Measurements from ENCODE around the gene ZNF770.

Gene ZNF770

GRCh38 chr15:34999906-35000305 lies 11.8 kb upstream of the ZNF770 start:
- Histone ChIP-seq H3K9me3 (replicated peaks; ENCODE audit: low read length) (no peaks in the 10 kb centered on the region), H3K9ac (ENCODE audit: low read depth, low read length) (no peak overlapping the region), H3K4me2 (ENCODE audit: low read length) (no peak overlapping the region), H3K36me3 (ENCODE audit: insufficient read depth, low read length) (no peaks in the 10 kb centered on the region), H3K4me1 (ENCODE audit: control insufficient read depth, insufficient read depth, low read length) (peaks cover 6% of the 10 kb centered on the region), H3K4me3 (ENCODE audit: low read length) (no peak overlapping the region), H3K27me3 (ENCODE audit: control insufficient read depth, insufficient read depth, low read length) (no peaks in the 10 kb centered on the region)

- no peaks in the 10 kb centered on the region for H3K36me3 ChIP-seq (ENCODE audit: insufficient read depth, low read length)
- H3K9me3 ChIP-seq (replicated peaks; ENCODE audit: low read length) = no peaks in the 10 kb centered on the region
- peaks cover 3% of the 10 kb centered on the region for H3K4me1 ChIP-seq (ENCODE audit: control insufficient read depth, insufficient read depth, low read length)
- no peak overlapping the region for H3K4me2 ChIP-seq (ENCODE audit: low read length)
- H3K27me3 ChIP-seq (ENCODE audit: control insufficient read depth, insufficient read depth, low read length) = no peaks in the 10 kb centered on the region
- H3K9ac ChIP-seq (ENCODE audit: low read depth, low read length) = no peak overlapping the region
- H3K4me3 ChIP-seq (ENCODE audit: low read length) = no peak overlapping the region
Measured at GRCh38 chr15:34994925-34995324, 6.8 kb upstream of the ZNF770 start.

GRCh38 chr15:34993877-34994276 lies 5.8 kb upstream of the ZNF770 start:
- H3K27me3 ChIP-seq (ENCODE audit: control insufficient read depth, insufficient read depth, low read length) = no peaks in the 10 kb centered on the region
- no peak overlapping the region for H3K9ac ChIP-seq (ENCODE audit: low read depth, low read length)
- no peaks in the 10 kb centered on the region for H3K36me3 ChIP-seq (ENCODE audit: insufficient read depth, low read length)
- H3K4me1 ChIP-seq (ENCODE audit: control insufficient read depth, insufficient read depth, low read length) = peaks cover 3% of the 10 kb centered on the region
- no peaks in the 10 kb centered on the region for H3K9me3 ChIP-seq (replicated peaks; ENCODE audit: low read length)
- H3K4me3 ChIP-seq (ENCODE audit: low read length) = no peak overlapping the region
- H3K4me2 ChIP-seq (ENCODE audit: low read length) = no peak overlapping the region

- Histone ChIP-seq H3K9me3 (replicated peaks; ENCODE audit: low read length) (no peaks in the 10 kb centered on the region), H3K36me3 (ENCODE audit: insufficient read depth, low read length) (no peaks in the 10 kb centered on the region), H3K4me1 (ENCODE audit: control insufficient read depth, insufficient read depth, low read length) (peaks cover 5% of the 10 kb centered on the region), H3K4me2 (ENCODE audit: low read length) (no peak overlapping the region), H3K9ac (ENCODE audit: low read depth, low read length) (no peak overlapping the region), H3K27me3 (ENCODE audit: control insufficient read depth, insufficient read depth, low read length) (no peaks in the 10 kb centered on the region), H3K4me3 (ENCODE audit: low read length) (no peak overlapping the region)
Measured at GRCh38 chr15:34993412-34993811, 5.3 kb upstream of the ZNF770 start.

GRCh38 chr15:34987609-34988026 lies 469 bp downstream of the ZNF770 start:
- Histone ChIP-seq H3K4me1 (ENCODE audit: control insufficient read depth, insufficient read depth, low read length) (peaks cover 27% of the 10 kb centered on the region), H3K36me3 (ENCODE audit: insufficient read depth, low read length) (peaks cover 12% of the 10 kb centered on the region), H3K4me3 (ENCODE audit: low read length) (peak overlapping the region; percentile 84), H3K4me2 (ENCODE audit: low read length) (peak overlapping the region; percentile 89), H3K9ac (ENCODE audit: low read depth, low read length) (peak overlapping the region; percentile 97), H3K9me3 (replicated peaks; ENCODE audit: low read length) (no peaks in the 10 kb centered on the region), H3K27me3 (ENCODE audit: control insufficient read depth, insufficient read depth, low read length) (no peaks in the 10 kb centered on the region)

GRCh38 chr15:34986771-34987480 lies 1.2 kb downstream of the ZNF770 start:
- peaks cover 27% of the 10 kb centered on the region for H3K4me1 ChIP-seq (ENCODE audit: control insufficient read depth, insufficient read depth, low read length)
- peak overlapping the region; percentile 89 for H3K4me2 ChIP-seq (ENCODE audit: low read length)
- no peaks in the 10 kb centered on the region for H3K27me3 ChIP-seq (ENCODE audit: control insufficient read depth, insufficient read depth, low read length)
- peak overlapping the region; percentile 84 for H3K4me3 ChIP-seq (ENCODE audit: low read length)
- peak overlapping the region; percentile 97 for H3K9ac ChIP-seq (ENCODE audit: low read depth, low read length)
- peaks cover 19% of the 10 kb centered on the region for H3K36me3 ChIP-seq (ENCODE audit: insufficient read depth, low read length)
- H3K9me3 ChIP-seq (replicated peaks; ENCODE audit: low read length) = no peaks in the 10 kb centered on the region

GRCh38 chr15:34986326-34986725 lies 1.8 kb downstream of the ZNF770 start:
- Histone ChIP-seq H3K4me2 (ENCODE audit: low read length) (peak overlapping the region; percentile 89), H3K27me3 (ENCODE audit: control insufficient read depth, insufficient read depth, low read length) (no peaks in the 10 kb centered on the region), H3K4me3 (ENCODE audit: low read length) (peak overlapping the region; percentile 84), H3K9me3 (replicated peaks; ENCODE audit: low read length) (no peaks in the 10 kb centered on the region), H3K4me1 (ENCODE audit: control insufficient read depth, insufficient read depth, low read length) (peaks cover 27% of the 10 kb centered on the region), H3K9ac (ENCODE audit: low read depth, low read length) (peak overlapping the region; percentile 97), H3K36me3 (ENCODE audit: insufficient read depth, low read length) (peaks cover 25% of the 10 kb centered on the region)

- Histone ChIP-seq H3K4me2 (ENCODE audit: low read length) (peak overlapping the region; percentile 89), H3K9ac (ENCODE audit: low read depth, low read length) (peak overlapping the region; percentile 18), H3K4me3 (ENCODE audit: low read length) (peak overlapping the region; percentile 46), H3K36me3 (ENCODE audit: insufficient read depth, low read length) (peaks cover 29% of the 10 kb centered on the region), H3K27me3 (ENCODE audit: control insufficient read depth, insufficient read depth, low read length) (no peaks in the 10 kb centered on the region), H3K4me1 (ENCODE audit: control insufficient read depth, insufficient read depth, low read length) (peaks cover 27% of the 10 kb centered on the region), H3K9me3 (replicated peaks; ENCODE audit: low read length) (no peaks in the 10 kb centered on the region)
Measured at GRCh38 chr15:34984889-34985630, 3.0 kb downstream of the ZNF770 start.

- Histone ChIP-seq H3K9me3 (replicated peaks; ENCODE audit: low read length) (no peaks in the 10 kb centered on the region), H3K4me3 (ENCODE audit: low read length) (no peak overlapping the region), H3K9ac (ENCODE audit: low read depth, low read length) (no peak overlapping the region), H3K36me3 (ENCODE audit: insufficient read depth, low read length) (peaks cover 17% of the 10 kb centered on the region), H3K4me2 (ENCODE audit: low read length) (no peak overlapping the region), H3K4me1 (ENCODE audit: control insufficient read depth, insufficient read depth, low read length) (no peaks in the 10 kb centered on the region), H3K27me3 (ENCODE audit: control insufficient read depth, insufficient read depth, low read length) (no peaks in the 10 kb centered on the region)
Measured at GRCh38 chr15:34976743-34977142, 11.3 kb downstream of the ZNF770 start.

GRCh38 chr15:34976073-34976472 lies 12.0 kb downstream of the ZNF770 start:
- no peak overlapping the region for H3K4me3 ChIP-seq (ENCODE audit: low read length)
- H3K9me3 ChIP-seq (replicated peaks; ENCODE audit: low read length) = no peaks in the 10 kb centered on the region
- H3K4me2 ChIP-seq (ENCODE audit: low read length) = no peak overlapping the region
- H3K27me3 ChIP-seq (ENCODE audit: control insufficient read depth, insufficient read depth, low read length) = no peaks in the 10 kb centered on the region
- no peaks in the 10 kb centered on the region for H3K4me1 ChIP-seq (ENCODE audit: control insufficient read depth, insufficient read depth, low read length)
- peaks cover 10% of the 10 kb centered on the region for H3K36me3 ChIP-seq (ENCODE audit: insufficient read depth, low read length)
- no peak overlapping the region for H3K9ac ChIP-seq (ENCODE audit: low read depth, low read length)

- Histone ChIP-seq H3K4me3 (ENCODE audit: low read length) (no peak overlapping the region), H3K4me1 (ENCODE audit: control insufficient read depth, insufficient read depth, low read length) (peaks cover 4% of the 10 kb centered on the region)
Measured at GRCh38 chr15:34973512-34973911, 14.6 kb downstream of the ZNF770 start.

More at GRCh38 chr15:34973512-34973911, 14.6 kb downstream of the ZNF770 start:
- H3K4me2 ChIP-seq (ENCODE audit: low read length) = no peak overlapping the region
- peaks cover 8% of the 10 kb centered on the region for H3K36me3 ChIP-seq (ENCODE audit: insufficient read depth, low read length)
- H3K27me3 ChIP-seq (ENCODE audit: control insufficient read depth, insufficient read depth, low read length) = no peaks in the 10 kb centered on the region
- H3K9me3 ChIP-seq (replicated peaks; ENCODE audit: low read length) = no peaks in the 10 kb centered on the region
- no peak overlapping the region for H3K9ac ChIP-seq (ENCODE audit: low read depth, low read length)

Measured in skeletal muscle satellite cell (primary cell).